Gastroesophageal sphincter (tissue), 4 donors: ENCODE data around the gene SDHAF4. TPM values are rescaled to one million over a fixed set of nuclear protein-coding genes. Genes with fewer than 3 reads are reported as not detected.
"Not testable (repeated sequence)": the region's sequence is repeated elsewhere in the genome, so short reads cannot be mapped to it uniquely, and the experiment has no call there.

ENCODE experiments used
- ATAC-seq: fragments of 150-250 bp; one replicate; pipeline ENCODE4 v1.9.1; 2016; ENCODE audit warnings: mild to moderate bottlenecking, moderate library complexity
- H3K27ac ChIP-seq, 4 donors: fragments of 200-600 bp; sonication (generic) in 3 of 4; 1 replicate in 3 of 4; 2 replicates in 1 of 4; pipeline ENCODE4 v1.5.1; 2016 to 2019
- H3K27me3 ChIP-seq: fragments of 200-600 bp; sonication (generic); one replicate; pipeline ENCODE4 v1.5.1; 2019
- H3K36me3 ChIP-seq, 2 donors: fragments of 200-600 bp; sonication (generic); one replicate each; pipeline ENCODE4 v1.5.1; 2019; ENCODE audit warnings: control low read depth in 1 of 2
- H3K4me1 ChIP-seq, 3 donors: fragments of 200-600 bp; sonication (generic); 1 replicate in 2 of 3; 2 replicates in 1 of 3; pipeline ENCODE4 v1.5.1; 2016 to 2019; ENCODE audit warnings: control low read depth in 2 of 3
- H3K4me3 ChIP-seq, 2 donors: fragments of 200-600 bp; sonication (generic); one replicate each; pipeline ENCODE4 v1.5.1; 2019; ENCODE audit warnings: mild to moderate bottlenecking in 1 of 2, moderate library complexity in 1 of 2
- H3K9me3 ChIP-seq, 3 donors: fragments of 200-600 bp; sonication (generic); one replicate each; pipeline ENCODE4 v1.5.1; 2017 to 2019; ENCODE audit warnings: control low read depth in 2 of 3
- CTCF ChIP-seq, 4 experiments: fragments of 200-600 bp in 2 of 4; fragments of 450-650 bp in 2 of 4; sonication (generic) in 1 of 4; IDR thresholded peaks; one replicate each; pipeline ENCODE4 v1.5.1; 2017 to 2019; ENCODE audit warnings: antibody characterized with exemption in 4 of 4, mild to moderate bottlenecking in 2 of 4, moderate library complexity in 2 of 4
- EP300 ChIP-seq: sonication (generic); formaldehyde crosslinking; IDR thresholded peaks from one replicate; pipeline ENCODE4 v1.6.1; 2017; ENCODE audit warnings: antibody characterized with exemption, mild to moderate bottlenecking
- POLR2A ChIP-seq, 2 donors: fragments of 450-650 bp; IDR thresholded peaks; one replicate each; pipeline ENCODE4 v1.6.1; 2017; ENCODE audit warnings: antibody characterized with exemption in 2 of 2, mild to moderate bottlenecking in 2 of 2, moderate library complexity in 1 of 2
- POLR2AphosphoS5 ChIP-seq: sonication (generic); formaldehyde crosslinking; IDR thresholded peaks from one replicate; pipeline ENCODE4 v1.6.1; 2017; ENCODE audit warnings: antibody characterized with exemption
- WGBS, 2 donors: methylation state at CpG; one replicate each; pipeline ENCODE4 v1.1.5; 2018; ENCODE audit warnings: low coverage in 1 of 2; 5-methylcytosine and 5-hydroxymethylcytosine counted together
- total RNA-seq, 4 donors: library from RNA; depleted of rRNA; stranded (reverse); fragments of >200 nt; gene quantifications; one replicate each; pipeline ENCODE4 v1.1.0, GENCODE V29; 2016

The SDHAF4 gene
- total RNA-seq, 4 donors from 2014 or later: 5.4 to 11.2 (median 7.8) TPM

DNA sequence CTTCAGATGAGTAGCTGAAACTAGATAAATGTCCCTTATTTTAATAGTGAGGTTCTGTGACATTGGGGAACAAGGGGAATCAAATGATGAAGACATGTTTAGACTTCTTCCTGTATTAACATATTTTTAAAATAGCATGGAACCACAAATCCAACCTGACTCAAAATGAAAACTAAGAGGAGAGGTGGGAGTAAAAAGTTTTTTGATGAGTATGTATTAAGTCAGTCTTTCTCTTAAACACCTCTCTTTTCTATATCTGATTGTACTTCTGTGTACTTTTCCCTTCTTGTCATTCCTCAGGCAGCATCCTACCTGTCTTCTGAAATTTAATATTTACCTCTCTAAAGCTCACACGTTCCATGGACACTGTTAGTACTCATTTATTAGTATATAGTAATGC lies 8.7 kb upstream of the SDHAF4 start:
- no peak overlapping the region for H3K4me3 ChIP-seq
- no peaks in the 10 kb centered on the region for H3K9me3 ChIP-seq
- no peak for ATAC-seq
- H3K4me1 ChIP-seq: peaks cover 0 to 3% (median 0%) of the 10 kb centered on the region in 3 donors
- WGBS, 2 donors: 25 to 82% methylated on average over 1 of the region's 1 CpG
- TF ChIP-seq POLR2A (IDR thresholded peaks at IDR 0.05) (no peak), POLR2AphosphoS5 (no peak), CTCF (IDR thresholded peaks at IDR 0.05) (no peak), EP300 (no peak)
- H3K36me3 ChIP-seq: peaks cover 0 to 17% of the 10 kb centered on the region in 2 donors
- H3K27me3 ChIP-seq: no peaks in the 10 kb centered on the region
- H3K27ac ChIP-seq: no peak overlapping the region

DNA sequence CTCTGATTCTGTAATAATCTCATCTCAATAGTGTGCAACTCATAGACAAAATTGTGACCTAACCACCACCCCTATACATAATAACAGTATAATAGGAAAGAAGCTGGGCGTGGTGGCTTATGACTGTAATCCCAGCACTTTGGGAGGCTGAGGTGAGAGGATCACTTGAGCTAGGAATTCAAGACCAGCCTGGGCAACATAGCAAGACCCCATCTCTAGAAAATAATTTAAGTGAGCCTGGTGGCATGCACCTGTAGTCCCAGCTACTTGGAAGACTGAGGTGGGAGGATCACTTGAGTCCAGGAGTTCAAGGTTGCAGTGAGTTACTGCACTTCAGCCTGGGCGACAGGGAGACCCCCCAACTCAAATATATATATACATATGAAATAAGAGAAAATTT lies 4.3 kb upstream of the SDHAF4 start:
- 70 to 93% methylated on average over 2 of the region's 2 CpGs for WGBS, 2 donors
- not testable (repeated sequence) for H3K27me3 ChIP-seq, H3K9me3 ChIP-seq, H3K4me3 ChIP-seq, H3K27ac ChIP-seq, H3K4me1 ChIP-seq, ATAC-seq
- peaks cover 0 to 12% of the 10 kb centered on the region in 2 donors for H3K36me3 ChIP-seq

DNA sequence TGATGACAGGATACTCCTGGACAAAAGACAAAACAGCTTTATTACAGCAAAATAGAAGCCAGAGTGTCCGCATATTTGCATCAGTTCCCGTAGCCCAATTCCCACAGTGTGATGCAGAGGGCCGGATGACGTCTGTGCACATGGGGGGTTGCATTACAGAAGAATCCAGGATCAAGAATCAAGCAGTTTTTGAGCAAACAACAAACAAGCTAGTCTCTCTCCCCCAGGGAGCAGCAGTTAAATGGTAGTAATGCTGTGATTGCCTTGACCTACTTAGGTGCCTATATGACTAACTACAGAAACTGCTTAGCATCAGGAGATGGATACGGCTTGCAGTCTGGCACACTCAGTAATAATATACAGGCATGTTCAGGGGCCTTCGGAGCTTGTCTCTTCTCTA lies 3.2 kb upstream of the SDHAF4 start:
- Histone ChIP-seq H3K4me3 (no peak overlapping the region), H3K4me1 (peaks cover 0 to 15% (median 5%) of the 10 kb centered on the region in 3 donors), H3K27ac (no peak overlapping the region), H3K27me3 (no peaks in the 10 kb centered on the region), H3K9me3 (no peaks in the 10 kb centered on the region), H3K36me3 (peaks cover 0 to under 1% of the 10 kb centered on the region in 2 donors)
- no peak for ATAC-seq
- 64 to 71% methylated on average over 5 to 6 of the region's 6 CpGs for WGBS, 2 donors
- no peak for TF ChIP-seq POLR2AphosphoS5
- TF ChIP-seq CTCF (IDR thresholded peaks at IDR 0.05): no peak
- no peak for TF ChIP-seq EP300

DNA sequence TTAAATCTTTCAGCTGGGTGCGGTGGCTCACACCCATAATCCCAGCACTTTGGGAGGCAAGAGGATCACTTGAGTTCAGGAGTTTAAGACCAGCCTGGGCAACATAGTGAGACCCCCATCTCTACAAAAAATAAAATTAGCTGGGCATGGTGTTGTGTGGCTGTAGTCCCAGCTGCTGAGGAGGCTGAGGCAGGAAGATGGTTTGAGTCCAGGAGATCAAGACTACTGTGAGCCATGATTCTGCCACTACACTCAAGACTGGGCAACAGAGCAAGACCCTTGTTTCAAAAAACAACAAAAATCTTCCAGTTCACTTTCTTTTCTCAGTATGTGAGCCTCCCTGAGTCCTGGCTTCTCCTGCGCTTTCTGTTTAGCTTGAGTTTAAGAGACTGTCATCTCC lies 7.9 kb downstream of the SDHAF4 start:
- ATAC-seq: no peak

GRCh38 chr6:70575899-70576495 lies 9.3 kb downstream of the SDHAF4 start:
- H3K4me3 ChIP-seq: no peak overlapping the region

More for the DNA sequence above, 7.9 kb downstream of the SDHAF4 start:
- H3K27me3 ChIP-seq: no peaks in the 10 kb centered on the region
- H3K36me3 ChIP-seq: no peaks in the 10 kb centered on the region
- no peak overlapping the region for H3K27ac ChIP-seq
- H3K4me3 ChIP-seq: no peak overlapping the region
- H3K9me3 ChIP-seq: no peaks in the 10 kb centered on the region
- H3K4me1 ChIP-seq: no peaks in the 10 kb centered on the region
- TF ChIP-seq CTCF (IDR thresholded peaks at IDR 0.05) (no peak), POLR2A (IDR thresholded peaks at IDR 0.05) (no peak), POLR2AphosphoS5 (no peak), EP300 (no peak)
- WGBS, 2 donors: 100% methylated on average over 1 to 2 of the region's 2 CpGs

DNA sequence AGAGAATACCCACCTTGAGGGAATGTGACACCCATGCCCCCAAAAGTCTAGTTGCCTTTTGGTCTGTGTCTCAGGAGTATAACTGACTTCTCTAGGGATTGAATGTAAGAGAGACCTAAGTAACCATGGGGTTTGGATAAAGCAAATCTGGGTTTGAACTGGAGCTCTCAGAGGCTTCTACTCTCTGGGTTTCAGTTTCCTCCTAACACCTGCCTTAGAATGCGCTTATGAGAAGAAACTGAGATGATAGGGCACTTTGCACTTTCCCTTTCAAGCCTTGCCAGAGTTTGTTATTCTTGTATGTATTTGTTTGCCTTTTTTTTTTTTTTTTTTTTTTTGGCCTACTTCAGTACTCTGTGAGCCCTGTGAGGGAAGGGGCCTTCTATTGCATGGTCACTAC lies 19.4 kb downstream of the SDHAF4 start:
- H3K9me3 ChIP-seq: no peaks in the 10 kb centered on the region
- no peak for ATAC-seq
- H3K27me3 ChIP-seq: no peaks in the 10 kb centered on the region
- no peak overlapping the region for H3K4me3 ChIP-seq
- WGBS, 2 donors: 100% methylated on average over 1 of the region's 1 CpG
- TF ChIP-seq POLR2A (IDR thresholded peaks at IDR 0.05) (no peak), CTCF (IDR thresholded peaks at IDR 0.05) (no peak), POLR2AphosphoS5 (no peak), EP300 (no peak)
- no peaks in the 10 kb centered on the region for H3K4me1 ChIP-seq
- H3K27ac ChIP-seq: no peak overlapping the region
- H3K36me3 ChIP-seq: peaks cover 0 to 95% of the 10 kb centered on the region in 2 donors

More at GRCh38 chr6:70575899-70576495, 9.3 kb downstream of the SDHAF4 start:
- no peak for TF ChIP-seq EP300
- Histone ChIP-seq H3K27me3 (no peaks in the 10 kb centered on the region), H3K27ac (no peak overlapping the region), H3K9me3 (no peaks in the 10 kb centered on the region), H3K4me1 (no peaks in the 10 kb centered on the region), H3K36me3 (peaks cover 4 to 12% of the 10 kb centered on the region in 2 donors)
- no peak for ATAC-seq
- WGBS, 2 donors: 69 to 71% methylated on average over 6 to 7 of the region's 7 CpGs
